MCF 10A (cell line): ENCODE results near the gene DDR1. TPM values are rescaled to one million over a fixed set of nuclear protein-coding genes. Genes with fewer than 3 reads are reported as not detected.
"Not testable (repeated sequence)": the region's sequence is repeated elsewhere in the genome, so short reads cannot be mapped to it uniquely, and the experiment has no call there.

Experiments used
- BruUV-seq: library from RNA; stranded (reverse); fragments of 400-500 nt; replicated peaks from 2 replicates; lab custom pipeline; 2021; lab: Mats Ljungman, UMichigan
- CTCF ChIA-PET: fragments of 300-600 bp; sonication (Branson Sonifier 250); formaldehyde crosslinking; extraction: SDS; loops from one replicate; lab custom pipeline; 2021; ENCODE audit warnings: antibody characterized with exemption, inconsistent platforms; lab: Yijun Ruan, JAX
- POLR2A ChIA-PET: fragments of 300-600, 350-650 bp; sonication (Branson Sonifier 250); formaldehyde crosslinking; extraction: SDS; loops from one replicate; lab custom pipeline; 2020; ENCODE audit warnings: antibody characterized with exemption, inconsistent platforms; lab: Yijun Ruan, JAX
- DNase-seq: peaks from one replicate; pipeline ENCODE4 v3.0.0-alpha.2; 2018; ENCODE audit not compliant: unreplicated experiment
- H3K27ac Mint-ChIP-seq: one replicate; pipeline ENCODE4 v1.8.0; 2022; ENCODE audit warnings: mild to moderate bottlenecking, low read depth, mixed read lengths; ENCODE audit not compliant: unreplicated experiment
- H3K27me3 Mint-ChIP-seq: one replicate; pipeline ENCODE4 v1.8.0; 2022; ENCODE audit warnings: mixed read lengths; ENCODE audit not compliant: insufficient read depth, unreplicated experiment
- H3K36me3 Mint-ChIP-seq: one replicate; pipeline ENCODE4 v1.8.0; 2022; ENCODE audit warnings: mild to moderate bottlenecking, moderate library complexity, mixed read lengths; ENCODE audit not compliant: insufficient read depth, unreplicated experiment
- H3K4me1 Mint-ChIP-seq: one replicate; pipeline ENCODE4 v1.8.0; 2022; ENCODE audit warnings: mixed read lengths; ENCODE audit not compliant: insufficient read depth, unreplicated experiment
- H3K4me3 Mint-ChIP-seq: one replicate; pipeline ENCODE4 v1.8.0; 2022; ENCODE audit warnings: mild to moderate bottlenecking, moderate library complexity, mixed read lengths; ENCODE audit not compliant: unreplicated experiment
- H3K9me3 Mint-ChIP-seq: one replicate; pipeline ENCODE4 v1.8.0; 2022; ENCODE audit warnings: mixed read lengths; ENCODE audit not compliant: unreplicated experiment
- CTCF ChIP-seq: fragments of 200-600 bp; IDR thresholded peaks from one replicate; pipeline ENCODE4 v1.8.0; 2022; ENCODE audit warnings: antibody characterized with exemption, mild to moderate bottlenecking; ENCODE audit not compliant: unreplicated experiment
- intact Hi-C: fragments of 100-400 bp; cut with micrococcal nuclease; formaldehyde crosslinking; loops from 2 replicates; pipeline ENCODE4 v1.14.1; 2022
- total RNA-seq: library from RNA; stranded (reverse); gene quantifications from 2 replicates; pipeline ENCODE4 v1.2.3, GENCODE V29; 2022

Gene DDR1
- total RNA-seq, 1 experiment from 2014 or later = 66.0 TPM

GRCh38 chr6:30849903-30850651 is 34.2 kb upstream of the DDR1 start:
- Mint-ChIP-seq H3K36me3 (no peaks in the 10 kb centered on the region), H3K4me3 (no peak overlapping the region), H3K4me1 (no peaks in the 10 kb centered on the region), H3K27me3 (no peaks in the 10 kb centered on the region), H3K9me3 (no peaks in the 10 kb centered on the region), H3K27ac (no peak overlapping the region)
- ChIA-PET CTCF (interaction anchor here (0.7 kb wide), 1 partner anchor 29 kb away, joined by 3 read pairs; no protein-coding TSS in a partner anchor), POLR2A (no interaction called here)
- intact Hi-C loops = no loop called here
- BruUV-seq = no TSS peak
- DNase-seq = no peak
- TF ChIP-seq CTCF = no peak

- H3K27me3 Mint-ChIP-seq, DNase-seq, H3K4me1 Mint-ChIP-seq, H3K27ac Mint-ChIP-seq, BruUV-seq, H3K4me3 Mint-ChIP-seq, H3K36me3 Mint-ChIP-seq, POLR2A ChIA-PET, H3K9me3 Mint-ChIP-seq, intact Hi-C loops: not testable (repeated sequence)
- CTCF ChIA-PET = interaction anchor here (0.7 kb wide), 2 partner anchors 15 to 303 kb away, joined by 3 read pairs; no protein-coding TSS in a partner anchor
These were observed 31.9 kb upstream of the DDR1 start for GRCh38 chr6:30852459-30852858.

- ChIA-PET CTCF (interaction anchor here (0.7 kb wide), 1 partner anchor 93 kb away, joined by 6 read pairs; no protein-coding TSS in a partner anchor), POLR2A (interaction anchor here (0.7 kb wide), 1 partner anchor 37 kb away, joined by 3 read pairs; no protein-coding TSS in a partner anchor)
- DNase-seq = no peak
- Mint-ChIP-seq H3K4me3 (no peak overlapping the region), H3K27me3 (no peaks in the 10 kb centered on the region), H3K4me1 (no peaks in the 10 kb centered on the region), H3K9me3 (no peaks in the 10 kb centered on the region), H3K27ac (no peak overlapping the region), H3K36me3 (no peaks in the 10 kb centered on the region)
- no TSS peak for BruUV-seq
- intact Hi-C loops = no loop called here
- TF ChIP-seq CTCF = no peak
These were observed 29.9 kb upstream of the DDR1 start for GRCh38 chr6:30854285-30855040.

GRCh38 chr6:30855429-30856075 is 28.8 kb upstream of the DDR1 start:
- CTCF ChIA-PET = no interaction called here
- no peak for TF ChIP-seq CTCF
- H3K36me3 Mint-ChIP-seq = no peaks in the 10 kb centered on the region
- no peak overlapping the region for H3K4me3 Mint-ChIP-seq
- POLR2A ChIA-PET = interaction anchor here (0.6 to 1.3 kb wide), 2 partner anchors 9 to 362 kb away, joined by 3 read pairs; no protein-coding TSS in a partner anchor
- no peak for DNase-seq
- no peaks in the 10 kb centered on the region for H3K27me3 Mint-ChIP-seq
- no peaks in the 10 kb centered on the region for H3K4me1 Mint-ChIP-seq
- BruUV-seq = no TSS peak
- no peaks in the 10 kb centered on the region for H3K9me3 Mint-ChIP-seq
- intact Hi-C loops = no loop called here
- H3K27ac Mint-ChIP-seq = no peak overlapping the region
